Kidney tubule cell (primary cell): ENCODE measurements around the gene SH2D3C.
"Not testable (repeated sequence)": the region's sequence is repeated elsewhere in the genome, so short reads cannot be mapped to it uniquely, and the experiment has no call there.

Experiments
- DNase-seq: peaks from one replicate; pipeline ENCODE4 v3.0.0-alpha.2; 2018; ENCODE audit warnings: low spot score

SH2D3C gene

DNA sequence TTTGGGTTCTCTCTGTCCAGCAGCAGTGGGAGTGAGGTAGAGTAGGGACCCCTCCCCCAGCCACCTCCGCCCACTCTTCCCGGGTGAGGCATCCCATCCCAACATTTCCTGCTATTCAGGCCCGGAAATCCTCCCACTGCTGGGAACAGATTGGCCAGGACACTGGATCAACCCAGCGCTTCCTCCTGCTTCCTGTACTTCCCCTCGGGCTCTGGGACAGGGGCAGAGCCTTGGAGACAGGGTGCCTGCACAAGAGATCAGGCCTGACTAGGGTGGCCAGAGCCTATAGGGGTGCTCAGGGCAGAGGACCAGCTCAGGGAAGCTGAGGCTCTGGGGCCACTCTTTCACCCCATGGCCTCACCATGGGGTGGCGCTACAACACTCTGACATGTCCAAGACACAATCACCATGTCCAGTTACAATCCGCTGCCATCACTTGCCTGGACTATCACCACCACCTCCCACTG is 14.5 kb downstream of the SH2D3C start:
- no peak for DNase-seq

DNA sequence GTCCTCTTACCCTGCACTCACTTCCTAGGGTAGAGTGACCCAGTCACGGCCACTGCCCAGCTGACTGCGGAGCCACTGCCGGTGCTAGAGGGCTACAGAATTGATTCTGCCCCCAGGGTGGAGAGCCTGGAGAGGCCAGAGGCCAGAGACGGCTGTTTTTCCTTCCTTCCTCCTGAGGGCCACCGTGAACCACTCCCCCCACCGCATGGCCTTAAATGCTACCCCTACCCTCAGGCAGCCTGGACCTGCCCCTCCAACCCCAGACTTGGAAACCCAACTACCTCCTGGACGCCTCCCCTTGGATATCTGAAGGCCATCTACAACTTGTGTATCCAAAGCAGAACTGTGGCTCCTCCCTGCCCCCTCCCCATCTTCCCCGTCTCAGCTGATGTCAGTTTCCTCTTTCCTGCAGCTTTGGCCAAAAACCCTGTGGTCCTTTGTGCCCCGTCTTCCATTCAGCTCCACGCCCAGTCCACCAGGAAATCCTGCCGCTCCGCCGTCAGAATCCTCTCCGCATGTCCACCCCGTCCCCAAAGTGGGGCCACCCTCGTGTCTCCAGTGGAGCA is 16.3 kb downstream of the SH2D3C start:
- no peak for DNase-seq

DNA sequence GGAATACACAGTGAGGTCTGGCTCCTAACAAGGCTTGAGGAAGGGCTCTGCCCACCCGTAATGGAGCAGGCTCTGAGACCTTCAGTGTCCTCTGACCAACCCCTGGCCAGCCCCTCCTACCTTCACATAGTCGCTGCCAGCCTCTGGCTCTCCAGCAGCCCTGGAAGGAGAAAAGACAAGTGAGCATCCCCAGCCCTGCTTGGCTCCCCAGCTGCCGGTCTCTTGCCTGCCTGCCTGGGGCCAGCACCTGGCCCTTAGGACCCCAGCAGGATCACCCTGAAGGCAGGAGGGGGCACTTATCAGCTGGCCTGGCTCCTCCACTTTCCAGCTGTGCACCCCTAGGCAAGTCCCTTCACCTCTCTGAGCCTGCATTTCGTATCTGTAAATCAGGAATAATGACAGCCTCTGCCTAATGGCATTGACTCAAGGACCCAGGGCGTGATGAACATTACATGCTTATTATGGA is 16.9 kb downstream of the SH2D3C start:
- DNase-seq: no peak

DNA sequence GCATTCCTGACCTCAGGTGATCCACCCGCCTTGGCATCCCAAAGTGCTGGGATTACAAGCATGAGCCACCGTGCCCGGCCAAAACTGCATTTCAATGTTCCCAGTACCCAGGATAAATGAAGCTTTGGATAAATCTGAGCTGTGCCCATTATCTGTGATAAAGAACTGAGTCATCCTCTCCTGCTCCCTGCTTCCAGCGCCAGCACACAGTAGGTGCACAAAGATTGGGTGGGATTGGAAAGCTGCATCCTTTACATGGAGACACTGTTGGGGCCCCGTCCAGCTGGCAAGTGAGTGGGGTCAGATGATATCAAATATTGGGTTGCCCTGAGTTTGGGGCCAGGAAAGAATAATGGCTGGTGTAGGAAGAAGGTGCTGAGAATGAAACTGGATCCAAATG is 17.4 kb downstream of the SH2D3C start:
- no peak for DNase-seq

DNA sequence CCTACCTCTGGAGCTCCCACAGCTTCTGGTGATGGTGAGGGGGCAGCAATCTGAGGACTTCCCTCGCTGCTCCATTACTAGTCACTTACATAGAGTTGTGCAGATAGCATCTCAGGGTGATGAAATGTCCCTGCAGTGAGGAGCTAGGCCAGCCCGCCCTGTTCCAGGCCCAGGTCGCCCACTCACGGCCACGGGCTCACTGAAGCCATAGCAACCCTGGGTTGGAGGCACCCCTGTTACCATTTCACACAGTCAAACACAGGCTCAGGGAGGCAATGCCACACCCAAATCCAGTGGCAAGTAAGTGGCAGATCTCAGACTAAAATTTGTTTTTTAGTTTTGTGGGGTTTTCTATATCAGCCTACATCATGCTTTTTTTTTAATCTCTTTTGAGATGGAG is 19.6 kb downstream of the SH2D3C start:
- DNase-seq: no peak

DNA sequence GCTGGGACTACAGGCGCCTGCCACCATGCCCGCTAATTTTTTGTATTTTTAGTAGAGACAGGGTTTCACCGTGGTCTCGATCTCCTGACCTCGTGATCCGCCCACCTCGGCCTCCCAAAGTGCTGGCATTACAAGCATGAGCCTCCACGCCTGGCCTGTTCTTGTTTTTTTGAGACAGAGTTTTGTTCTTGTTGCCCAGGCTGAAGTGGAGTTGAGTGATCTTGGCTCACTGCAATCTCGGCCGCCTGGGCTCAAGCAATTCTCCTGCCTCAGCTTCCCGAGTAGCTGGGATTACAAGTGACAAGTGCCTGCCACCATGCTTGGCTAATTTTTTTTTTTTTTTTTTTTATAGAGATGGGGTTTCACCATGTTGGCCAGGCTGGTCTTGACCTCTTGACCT is 21.7 kb downstream of the SH2D3C start:
- not testable (repeated sequence) for DNase-seq

DNA sequence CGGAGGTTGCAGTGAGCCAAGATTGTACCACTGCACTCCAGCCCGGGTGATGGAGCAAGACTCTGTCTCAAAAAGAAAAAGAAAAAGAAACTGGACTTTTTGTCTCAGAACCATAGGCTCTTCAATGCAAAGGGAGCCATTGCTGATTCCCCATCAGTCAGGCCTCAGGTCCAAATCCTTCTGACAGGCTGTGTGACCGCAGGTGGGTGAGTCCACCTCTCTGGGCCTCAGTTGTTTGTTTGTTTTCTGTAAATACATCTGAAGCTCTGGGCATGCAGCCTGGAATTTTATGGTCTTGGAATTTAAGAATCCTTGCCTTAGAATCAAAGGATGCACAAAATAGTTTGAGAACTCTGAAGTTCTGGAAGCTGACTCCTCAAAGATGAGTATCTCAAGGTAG is 22.2 kb downstream of the SH2D3C start:
- no peak for DNase-seq

DNA sequence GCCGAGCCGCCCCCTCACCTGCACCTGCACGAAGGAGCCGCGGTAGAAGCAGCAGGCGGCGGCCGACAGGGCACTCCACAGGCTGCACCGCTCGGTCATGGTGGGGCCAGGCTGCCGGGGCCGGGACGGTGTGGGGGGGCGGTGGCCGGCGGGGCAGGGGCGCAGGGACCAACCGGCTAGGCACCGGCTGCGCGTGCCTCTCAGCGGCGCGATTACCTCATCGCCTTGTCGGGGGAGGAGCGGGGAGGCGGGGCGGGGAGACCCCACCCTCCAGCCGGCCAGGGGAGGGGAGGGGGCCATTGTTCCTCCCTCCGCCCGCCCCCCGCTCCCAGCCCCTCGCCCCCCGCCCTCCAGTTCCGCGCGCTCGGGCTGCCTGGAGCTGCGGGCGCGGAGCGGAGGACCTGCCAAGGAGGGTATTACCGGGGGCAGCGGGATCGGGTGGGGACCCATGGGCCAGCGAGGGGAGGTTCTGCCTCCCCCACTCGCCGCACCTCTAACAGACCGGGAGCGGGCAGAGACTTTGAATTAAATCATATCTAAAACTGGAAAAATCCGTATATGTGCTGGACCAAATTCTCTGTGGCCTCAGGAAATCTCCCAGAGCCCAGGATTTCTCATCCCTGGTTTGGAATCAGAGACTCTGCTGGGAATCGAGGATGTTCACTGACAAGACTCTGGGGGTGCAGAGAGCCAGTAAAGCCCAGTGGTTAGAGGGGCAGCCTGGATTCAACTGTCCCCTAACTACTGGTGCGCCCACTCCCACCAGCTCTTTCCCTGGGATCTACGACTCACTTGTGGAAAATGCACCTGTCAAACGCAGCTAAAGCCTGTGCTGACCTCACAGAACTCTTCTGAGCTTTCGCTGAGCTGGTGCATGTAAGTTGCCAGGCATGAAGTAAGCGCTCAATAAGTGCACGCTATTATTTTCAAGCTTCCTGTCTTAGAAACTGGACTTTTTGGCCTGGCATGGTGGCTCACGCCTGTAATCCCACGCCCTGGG is 23.1 kb downstream of the SH2D3C start:
- no peak for DNase-seq

DNA sequence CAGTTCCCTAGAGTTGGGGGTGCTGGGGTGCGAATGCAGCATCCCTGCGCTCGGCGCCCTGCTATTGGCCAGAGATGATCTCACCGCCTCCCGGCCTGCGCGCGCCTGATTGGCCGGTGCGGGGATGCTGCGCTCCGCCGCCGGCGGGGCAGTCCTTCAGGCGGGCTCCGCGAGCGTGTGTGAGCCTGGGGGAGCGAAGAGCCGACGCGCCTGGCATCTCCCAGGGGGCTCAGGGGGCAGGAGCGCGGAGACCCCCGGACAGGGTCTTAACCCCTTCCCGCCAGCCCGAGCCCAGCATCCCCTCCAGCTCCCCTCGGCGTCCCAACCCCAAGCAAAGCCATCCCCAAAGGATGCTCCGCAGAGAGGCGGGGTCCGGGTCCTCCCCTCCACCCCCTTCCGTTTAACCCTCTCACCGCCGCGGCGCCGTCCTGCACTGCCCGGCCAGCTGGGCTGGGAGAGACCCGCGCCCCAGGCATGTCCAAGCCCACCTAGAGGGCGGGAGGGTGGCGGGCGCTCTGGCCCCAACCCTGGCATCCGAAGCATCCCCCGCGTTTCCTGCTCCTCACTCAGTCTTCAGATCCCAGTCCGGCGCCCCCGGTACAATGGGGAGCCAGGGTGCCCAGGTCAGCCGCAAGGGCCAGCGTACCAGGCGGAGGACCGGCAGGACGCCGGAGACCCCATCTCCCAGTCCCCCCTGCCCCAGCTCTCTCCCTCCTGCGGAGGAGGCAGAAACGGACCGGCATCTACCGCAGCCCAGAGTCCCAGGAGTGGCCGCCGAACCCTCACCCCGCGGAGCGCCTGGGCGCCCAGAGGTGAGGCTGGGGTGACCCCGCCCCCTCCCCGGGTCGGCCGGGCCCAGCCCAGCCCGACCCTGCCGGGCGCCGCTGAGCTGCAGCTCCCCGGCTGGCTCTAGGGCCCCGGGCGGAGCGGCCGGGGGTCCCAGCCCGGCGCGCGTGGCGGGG is 24.1 kb downstream of the SH2D3C start:
- no peak for DNase-seq

DNA sequence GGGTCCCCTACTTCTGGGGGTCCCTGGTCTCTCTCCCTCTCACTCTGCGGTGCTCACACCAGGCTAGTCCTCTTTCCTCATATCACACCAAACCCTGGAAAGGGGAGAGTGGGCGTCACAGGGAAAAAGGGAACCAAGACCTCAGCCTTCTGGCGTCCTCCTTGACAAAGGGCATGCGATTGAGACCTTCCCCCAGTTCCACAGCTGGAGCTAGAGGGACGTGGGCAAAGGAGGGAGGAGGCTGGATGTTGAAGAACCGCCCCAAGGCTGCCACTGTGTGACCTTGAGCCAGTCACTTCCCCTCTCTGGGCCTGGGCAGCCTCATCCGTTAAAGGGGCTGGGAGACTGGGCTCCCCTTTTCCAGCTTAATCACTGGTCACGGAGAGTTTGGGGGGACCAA is 24.8 kb downstream of the SH2D3C start:
- DNase-seq: no peak

DNA sequence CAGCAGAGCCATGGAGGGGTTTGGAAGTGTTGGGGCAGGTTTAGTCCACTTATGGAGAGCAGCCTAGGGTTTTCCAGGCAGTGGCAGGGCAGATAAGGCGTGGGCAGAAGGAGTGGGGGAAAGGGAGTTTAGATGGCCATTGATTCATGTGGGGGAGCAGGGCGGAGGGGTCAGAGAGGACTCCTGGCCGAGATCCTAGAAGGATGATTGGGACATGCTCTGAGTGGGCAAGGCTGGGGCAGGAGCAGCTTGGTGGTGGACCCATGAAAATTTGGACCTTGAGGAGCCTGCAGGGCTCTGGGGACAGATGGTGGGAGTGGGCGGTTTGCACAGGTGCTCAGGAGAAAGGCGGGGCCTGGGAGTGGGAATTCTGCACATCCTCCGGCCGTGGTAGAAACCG is 25.3 kb downstream of the SH2D3C start:
- DNase-seq: no peak

DNA sequence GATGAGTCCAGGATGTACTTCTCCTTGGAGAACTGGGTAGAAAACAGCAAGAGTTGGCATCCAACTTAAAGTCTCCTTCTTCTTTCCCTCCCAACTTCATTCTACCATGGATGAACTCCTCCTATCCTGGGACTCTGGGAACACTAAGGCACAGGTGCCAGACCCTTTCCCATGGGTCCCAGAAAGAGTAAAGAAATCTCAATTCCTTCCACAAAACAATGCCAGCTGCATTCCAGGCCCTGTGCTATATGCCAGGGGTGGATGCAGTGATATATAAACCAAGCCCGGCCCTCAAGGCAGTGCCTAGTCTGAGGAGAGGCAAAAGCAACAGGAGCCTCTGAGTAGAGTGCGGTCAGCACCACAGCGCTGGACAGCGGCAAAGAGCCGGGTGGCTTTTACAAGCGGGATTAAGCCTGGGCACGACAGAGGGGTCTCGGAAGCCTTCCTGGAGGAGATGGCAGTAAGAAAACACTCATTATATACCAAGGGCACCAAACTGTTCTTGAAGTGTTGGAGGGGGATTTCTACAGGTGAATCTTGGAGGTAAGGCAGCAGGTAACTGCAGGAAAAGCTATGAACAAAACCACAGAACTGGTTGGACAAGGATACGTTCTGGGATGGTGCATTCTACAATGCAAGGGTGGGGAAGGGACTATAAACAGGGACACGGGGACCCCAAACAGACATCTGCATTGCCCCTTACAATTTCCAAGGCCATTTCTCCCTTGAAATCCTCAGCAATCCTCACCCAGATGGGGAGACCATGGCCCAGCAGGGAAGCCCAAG is 27.0 kb downstream of the SH2D3C start:
- no peak for DNase-seq

DNA sequence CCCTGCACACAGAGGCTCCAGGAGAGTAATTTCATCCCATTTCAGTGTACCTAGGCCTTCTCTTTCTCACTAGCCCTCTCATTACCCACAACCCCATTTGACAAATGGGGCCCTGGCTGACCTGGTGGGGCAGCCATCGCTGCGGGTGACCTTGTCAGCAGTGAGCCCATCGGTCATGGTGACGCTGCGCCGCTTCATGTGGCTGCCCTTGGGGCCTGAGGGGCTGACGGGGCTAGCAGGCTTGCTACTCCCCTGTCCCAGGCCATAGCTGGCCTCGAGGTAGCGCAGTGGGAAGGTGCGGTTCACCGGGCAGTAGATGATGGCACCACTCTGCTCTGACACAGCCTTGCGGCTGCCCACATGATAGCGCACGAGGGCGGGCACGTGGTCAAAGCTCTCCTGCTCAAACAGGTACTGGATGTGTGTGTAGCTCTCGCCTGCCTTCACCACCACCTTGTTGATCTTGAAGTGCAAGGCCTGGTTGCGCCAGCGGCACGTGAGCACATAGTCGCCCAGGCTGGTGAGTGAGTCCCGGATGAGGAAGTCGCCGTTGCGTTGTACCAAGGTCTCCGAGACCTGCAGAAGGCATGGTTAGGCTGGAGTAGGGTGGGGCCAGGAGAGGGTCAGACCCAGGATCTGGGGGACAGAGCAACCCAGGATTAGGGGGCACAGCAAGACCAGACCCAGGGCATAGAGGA is 29.2 kb downstream of the SH2D3C start:
- no peak for DNase-seq

DNA sequence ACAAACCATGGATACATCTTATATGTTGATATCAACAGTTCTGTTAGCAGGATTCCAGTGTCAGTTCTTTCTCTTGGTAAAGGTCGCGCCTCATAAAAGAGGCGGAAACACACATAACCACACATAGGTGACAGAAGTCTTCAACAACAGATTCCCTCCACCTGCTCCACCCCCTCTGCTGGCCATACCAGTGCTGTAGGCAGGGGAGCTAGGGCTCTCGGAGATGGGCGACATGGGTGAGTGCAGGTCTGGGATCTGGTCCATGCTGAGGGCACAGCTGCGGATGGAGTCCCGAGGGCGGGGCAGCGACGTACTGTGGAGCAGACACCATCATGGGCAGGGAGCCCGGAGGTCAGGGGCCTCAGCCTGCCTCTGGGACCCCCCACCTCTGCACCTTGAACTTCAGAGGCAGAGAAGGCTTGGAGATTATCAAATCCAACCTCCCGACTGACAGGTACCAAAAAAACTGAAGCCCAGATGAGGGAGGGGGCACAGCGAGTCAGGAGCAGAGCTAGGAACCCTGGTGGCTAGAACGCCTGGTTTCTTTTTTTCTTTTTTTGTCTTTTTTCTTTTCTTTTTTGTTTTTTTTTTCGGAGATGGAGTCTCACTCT is 31.4 kb downstream of the SH2D3C start:
- no peak for DNase-seq

DNA sequence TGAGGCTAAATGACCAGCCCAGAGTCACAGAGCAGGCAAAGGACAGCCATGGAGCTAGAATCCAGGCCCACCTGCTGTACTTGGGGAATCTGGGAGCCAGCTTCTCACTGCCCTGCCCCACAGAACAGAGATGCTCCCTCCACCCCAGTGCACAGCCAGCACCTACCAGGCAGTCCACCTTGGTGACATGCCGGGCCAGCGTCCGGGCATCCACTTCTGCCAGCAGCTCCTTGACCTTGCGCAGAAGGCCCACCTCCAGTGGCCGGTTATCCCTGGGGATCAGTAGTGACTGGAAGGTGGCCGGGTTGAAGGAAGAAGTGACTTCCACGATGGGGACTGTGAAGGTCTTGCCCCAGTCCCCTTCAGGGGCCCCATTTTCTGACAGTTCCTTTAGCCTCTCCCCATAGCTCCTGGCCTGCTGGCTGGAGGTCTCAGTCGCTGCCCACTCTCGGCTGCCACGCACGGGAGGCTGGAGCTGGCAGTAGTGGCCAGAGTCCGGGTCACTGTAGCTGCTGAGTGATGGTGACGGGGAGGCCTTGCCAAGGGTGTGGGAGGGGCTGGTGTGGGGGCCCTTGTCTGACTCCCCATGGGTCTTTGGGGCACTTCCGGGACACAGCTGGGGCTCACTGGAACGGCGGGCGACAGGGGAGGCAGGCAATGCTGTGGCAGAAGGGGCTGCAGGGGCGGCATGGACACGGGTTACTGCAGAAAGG is 33.9 kb downstream of the SH2D3C start:
- DNase-seq: no peak

DNA sequence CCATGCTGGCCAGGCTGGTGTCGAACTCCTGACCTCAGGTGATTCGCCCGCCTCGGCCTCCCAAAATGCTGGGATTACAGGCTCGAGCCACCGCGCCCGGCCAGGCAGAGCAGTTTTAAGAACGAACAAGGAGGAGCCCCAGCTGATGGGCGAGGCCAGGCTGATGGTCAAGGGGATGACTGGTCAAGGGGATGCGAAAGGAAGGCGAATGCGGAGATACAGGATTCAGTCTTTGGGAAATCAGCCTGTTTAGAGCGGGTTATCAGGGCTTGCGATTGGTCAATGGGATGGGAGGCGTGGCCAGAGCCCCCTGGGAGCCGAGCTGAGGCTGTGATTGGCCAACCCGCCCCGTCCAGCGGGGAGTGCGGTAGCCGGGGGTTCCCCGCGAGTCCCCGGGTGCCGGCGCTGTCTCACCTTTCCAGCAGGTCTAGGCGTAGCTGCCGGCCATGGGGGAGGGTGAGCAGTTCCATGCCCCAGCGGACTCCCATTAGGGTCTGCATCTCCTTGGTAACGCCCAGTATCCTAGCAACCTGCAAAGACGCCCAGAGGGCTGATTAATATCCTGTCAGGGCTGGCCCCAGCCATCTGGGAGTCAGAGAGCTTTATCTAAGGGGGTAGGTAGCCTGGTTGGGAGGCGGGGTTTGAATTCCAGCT is 35.9 kb downstream of the SH2D3C start:
- peak; percentile 78 for DNase-seq

DNA sequence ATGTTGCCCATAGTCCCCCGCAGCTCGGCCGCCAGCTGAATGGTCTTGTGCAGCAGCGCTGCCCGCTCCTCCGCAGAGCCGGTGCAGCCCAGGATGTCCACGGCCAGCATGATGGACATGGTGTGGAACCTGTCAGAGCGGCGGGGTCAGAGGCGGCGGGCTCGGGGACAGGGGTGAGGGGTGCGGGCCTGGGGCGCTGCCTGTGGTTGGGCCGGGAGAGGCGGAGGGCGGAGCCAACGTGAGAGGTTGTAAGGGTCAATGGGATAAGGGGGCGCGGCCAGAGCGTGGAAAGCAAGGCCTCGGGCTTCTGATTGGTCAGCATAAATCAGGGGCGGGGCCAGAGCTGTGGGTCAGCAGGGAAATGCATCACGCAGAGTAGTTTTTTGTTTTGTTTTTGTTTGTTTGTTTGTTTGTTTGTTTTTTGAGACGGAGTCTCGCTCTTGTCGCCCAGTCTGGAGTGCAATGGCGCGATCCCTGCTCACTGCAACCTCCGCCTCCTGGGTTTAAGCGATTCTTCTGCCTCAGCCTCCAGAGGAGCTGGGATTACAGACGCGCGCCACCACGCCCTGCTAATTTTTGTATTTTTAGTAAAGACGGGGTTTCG is 36.5 kb downstream of the SH2D3C start:
- DNase-seq: peak; percentile 43

DNA sequence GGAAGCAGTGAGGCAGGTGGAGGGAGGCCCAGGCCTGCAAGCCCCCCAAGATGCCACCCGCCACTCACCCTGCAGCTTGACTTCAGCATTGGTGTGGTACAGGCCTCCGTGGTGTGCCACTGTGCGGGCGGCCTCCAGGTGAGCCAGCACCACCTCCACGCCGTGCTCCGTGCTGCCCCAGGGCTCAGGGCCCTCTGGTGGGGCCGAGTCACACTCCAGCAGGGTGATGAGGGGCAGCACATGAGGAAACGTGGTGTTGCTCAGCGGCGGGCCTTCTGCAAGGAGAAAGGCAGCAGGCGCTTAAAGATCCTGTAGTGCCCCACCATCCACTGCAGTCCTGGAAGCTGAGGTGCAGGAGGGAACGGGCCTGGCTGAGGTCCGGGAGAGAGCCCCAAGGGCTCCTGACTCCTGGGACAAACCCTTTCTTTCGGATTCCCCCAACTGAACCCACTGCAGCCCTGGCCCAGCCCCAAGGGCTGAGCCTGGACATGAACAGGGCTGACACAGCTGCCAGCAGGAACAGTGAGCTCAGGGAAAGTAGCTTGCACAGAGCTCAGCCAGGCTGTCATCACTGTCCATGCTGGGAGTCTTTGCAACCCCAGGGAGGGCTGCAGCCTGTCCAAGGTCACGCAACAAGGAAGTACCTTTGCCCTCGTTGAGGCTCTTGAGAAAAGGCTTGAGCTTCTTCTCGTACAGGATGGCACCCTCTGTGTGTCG is 38.7 kb downstream of the SH2D3C start:
- no peak for DNase-seq
